ENCODE data around the gene CLDN1. TPM values are rescaled to one million over a fixed set of nuclear protein-coding genes. Genes with fewer than 3 reads are reported as not detected.
A peak's percentile ranks its signal among the peaks of the same experiment; 100 is the strongest.

The CLDN1 gene
- total RNA-seq, 1 experiment from 2014 or later, result 27.1 TPM

DNA sequence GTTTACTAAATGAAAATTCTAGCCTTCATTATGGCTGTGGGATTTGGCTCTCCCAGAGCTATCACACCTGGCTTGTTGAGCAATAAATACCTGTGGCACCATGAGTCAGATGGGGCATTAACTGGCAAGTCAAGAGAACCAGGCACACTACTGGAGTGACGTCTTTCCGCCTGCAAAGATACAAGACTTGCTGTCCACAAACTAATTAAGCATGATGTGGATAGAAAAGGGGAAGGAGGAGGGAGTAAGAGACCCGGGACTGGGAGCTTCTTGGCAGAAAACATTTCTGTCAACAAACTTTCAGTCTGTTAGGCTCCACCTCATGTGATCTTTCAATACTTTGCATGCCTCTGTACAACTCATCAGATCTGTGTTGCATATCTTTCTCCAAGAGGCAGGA is 56.5 kb downstream of the CLDN1 start:
- ChIA-PET CTCF (interaction anchor here (0.6 to 1.0 kb wide), 2 partner anchors 118 to 158 kb away, joined by 3 read pairs; no protein-coding TSS in a partner anchor), POLR2A (ENCODE audit: unreplicated experiment) (interaction anchor here (0.6 kb wide), 1 partner anchor 13 kb away, joined by 3 read pairs; no protein-coding TSS in a partner anchor)
- Histone ChIP-seq H3K4me2 (peak overlapping the region; percentile 39), H3F3A (ENCODE audit: insufficient read depth, low read depth) (peaks cover 16% of the 10 kb centered on the region; the same call in 1 of the 2 replicates), H2AFZ (peak overlapping the region; percentile 21; the same call in 1 of the 2 replicates), H3K4me3 (no peak overlapping the region), H3K27me3 (ENCODE audit: insufficient read depth, low read depth) (no peaks in the 10 kb centered on the region), H3K27ac (peak overlapping the region; percentile 62), H3K4me1 (replicated peaks; ENCODE audit: insufficient read depth) (peaks cover 22% of the 10 kb centered on the region), H3K9me2 (ENCODE audit: insufficient read depth) (no peaks in the 10 kb centered on the region), H4K20me1 (ENCODE audit: insufficient read depth) (no peaks in the 10 kb centered on the region), H3K79me2 (ENCODE audit: low read depth) (no peaks in the 10 kb centered on the region), H3K36me3 (ENCODE audit: low read depth) (no peaks in the 10 kb centered on the region), H3K9me3 (ENCODE audit: insufficient read depth, low read depth) (0 out of 2 replicates have a peak, but pooled peaks cover 7% of the 10 kb centered on the region)
- TF ChIP-seq EZH2 (IDR thresholded peaks at IDR 0.05; ENCODE audit: low read depth), result no peak
- no peak for TF ChIP-seq CTCF (conservative IDR thresholded peaks at IDR 0.05)
- peak; percentile 79 to 97 for DNase-seq
- intact Hi-C loops (cut with micrococcal nuclease; ENCODE audit: unreplicated experiment), result loop anchor here (1.0 kb wide), 3 partner anchors 33 to 55 kb away; no protein-coding TSS in a partner anchor
- BruUV-seq (replicated peaks), result no TSS peak

- H3K79me2 ChIP-seq (ENCODE audit: low read depth), result no peaks in the 10 kb centered on the region
- H2AFZ ChIP-seq, result no peak overlapping the region
- no peaks in the 10 kb centered on the region for H4K20me1 ChIP-seq (ENCODE audit: insufficient read depth)
- peak overlapping the region; percentile 39 for H3K4me2 ChIP-seq
- no TSS peak for BruUV-seq (replicated peaks)
- no peaks in the 10 kb centered on the region for H3K27me3 ChIP-seq (ENCODE audit: insufficient read depth, low read depth)
- H3K36me3 ChIP-seq (ENCODE audit: low read depth), result no peaks in the 10 kb centered on the region
- DNase-seq, result peak in 1 of 2 experiments; percentile 44
- ChIA-PET CTCF (interaction anchor here (1.0 kb wide), 2 partner anchors 40 to 119 kb away, joined by 3 read pairs; no protein-coding TSS in a partner anchor), POLR2A (ENCODE audit: unreplicated experiment) (interaction anchor here (0.6 kb wide), 1 partner anchor 155 kb away, joined by 3 read pairs; no protein-coding TSS in a partner anchor)
- no peak overlapping the region for H3K4me3 ChIP-seq
- H3K27ac ChIP-seq, result peak overlapping the region; percentile 62
- intact Hi-C loops (cut with micrococcal nuclease; ENCODE audit: unreplicated experiment), result loop anchor here (1.0 kb wide), 3 partner anchors 33 to 55 kb away; no protein-coding TSS in a partner anchor
- peaks cover 16% of the 10 kb centered on the region; the same call in 1 of the 2 replicates for H3F3A ChIP-seq (ENCODE audit: insufficient read depth, low read depth)
- no peak for TF ChIP-seq CTCF (conservative IDR thresholded peaks at IDR 0.05)
- TF ChIP-seq EZH2 (IDR thresholded peaks at IDR 0.05; ENCODE audit: low read depth), result no peak
- no peaks in the 10 kb centered on the region for H3K9me2 ChIP-seq (ENCODE audit: insufficient read depth)
- peaks cover 22% of the 10 kb centered on the region for H3K4me1 ChIP-seq (replicated peaks; ENCODE audit: insufficient read depth)
- H3K9me3 ChIP-seq (ENCODE audit: insufficient read depth, low read depth), result 0 out of 2 replicates have a peak, but pooled peaks cover 5% of the 10 kb centered on the region
Measured at GRCh38 chr3:190265126-190265525, 57.1 kb downstream of the CLDN1 start.

- ChIA-PET POLR2A (ENCODE audit: unreplicated experiment) (no interaction called here), CTCF (no interaction called here)
- TF ChIP-seq EZH2 (IDR thresholded peaks at IDR 0.05; ENCODE audit: low read depth), result no peak
- TF ChIP-seq CTCF (conservative IDR thresholded peaks at IDR 0.05), result no peak
- Histone ChIP-seq H3K27me3 (ENCODE audit: insufficient read depth, low read depth) (no peaks in the 10 kb centered on the region), H3K36me3 (ENCODE audit: low read depth) (no peaks in the 10 kb centered on the region), H3K79me2 (ENCODE audit: low read depth) (no peaks in the 10 kb centered on the region), H2AFZ (no peak overlapping the region), H3K9me2 (ENCODE audit: insufficient read depth) (no peaks in the 10 kb centered on the region), H3K27ac (no peak overlapping the region), H3K4me3 (no peak overlapping the region), H4K20me1 (ENCODE audit: insufficient read depth) (no peaks in the 10 kb centered on the region), H3F3A (ENCODE audit: insufficient read depth, low read depth) (peaks cover 16% of the 10 kb centered on the region; the same call in 1 of the 2 replicates), H3K9me3 (ENCODE audit: insufficient read depth, low read depth) (0 out of 2 replicates have a peak, but pooled peaks cover 5% of the 10 kb centered on the region), H3K4me1 (replicated peaks; ENCODE audit: insufficient read depth) (peaks cover 22% of the 10 kb centered on the region), H3K4me2 (no peak overlapping the region)
- DNase-seq, result no peak
- no TSS peak for BruUV-seq (replicated peaks)
- intact Hi-C loops (cut with micrococcal nuclease; ENCODE audit: unreplicated experiment), result no loop called here
Measured at GRCh38 chr3:190261740-190262139, 60.5 kb downstream of the CLDN1 start.
